Measurements from ENCODE around the gene CCDC69.
"Not testable (repeated sequence)": the region's sequence is repeated elsewhere in the genome, so short reads cannot be mapped to it uniquely, and the experiment has no call there.

CCDC69 gene

DNA sequence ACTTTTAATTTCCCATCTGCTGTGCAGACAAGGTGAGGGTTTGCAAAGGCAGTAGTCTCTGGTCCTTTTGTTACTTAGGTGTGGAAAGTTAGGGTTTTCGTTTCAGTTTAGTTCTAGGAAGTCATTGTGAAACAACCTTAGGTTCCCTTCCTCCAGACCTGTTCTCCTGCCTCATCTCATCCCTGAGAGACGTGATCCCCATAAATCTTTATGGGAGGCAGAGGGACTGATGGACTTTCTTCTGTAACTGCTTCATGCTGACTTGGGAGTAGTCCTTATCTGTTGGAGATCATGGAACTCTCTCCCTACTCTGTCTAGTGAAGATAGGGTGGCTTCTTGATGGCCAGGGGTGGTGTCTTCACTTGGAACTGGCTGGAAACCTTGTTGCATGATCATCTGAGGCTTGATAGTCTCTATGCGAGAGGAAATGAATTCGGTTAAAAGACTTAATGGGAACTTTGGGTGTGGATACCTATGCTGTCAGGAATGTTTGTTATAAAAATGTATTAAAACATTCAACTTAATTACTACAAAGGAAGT is 21.9 kb upstream of the CCDC69 start:
- no peak for DNase-seq (ENCODE audit: low spot score)

DNA sequence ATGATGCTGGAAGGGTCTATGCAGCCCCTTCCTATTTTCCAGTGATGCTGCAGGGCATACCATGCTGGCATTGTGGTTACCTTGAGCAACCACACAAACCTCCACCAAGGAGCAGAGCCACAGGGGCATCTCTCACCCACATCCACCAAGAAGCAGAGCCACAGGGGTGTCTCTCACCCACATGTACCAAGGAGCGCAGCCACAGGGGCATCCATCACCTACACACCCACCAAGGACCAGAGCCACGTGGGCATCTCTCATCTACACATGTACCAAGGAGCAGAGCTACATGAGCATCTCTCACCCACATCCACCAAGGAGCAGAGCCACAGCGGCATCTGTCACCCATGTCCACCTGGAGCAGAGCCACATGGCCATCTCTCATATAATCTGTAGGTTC is 20.3 kb upstream of the CCDC69 start:
- DNase-seq (ENCODE audit: low spot score) = no peak

DNA sequence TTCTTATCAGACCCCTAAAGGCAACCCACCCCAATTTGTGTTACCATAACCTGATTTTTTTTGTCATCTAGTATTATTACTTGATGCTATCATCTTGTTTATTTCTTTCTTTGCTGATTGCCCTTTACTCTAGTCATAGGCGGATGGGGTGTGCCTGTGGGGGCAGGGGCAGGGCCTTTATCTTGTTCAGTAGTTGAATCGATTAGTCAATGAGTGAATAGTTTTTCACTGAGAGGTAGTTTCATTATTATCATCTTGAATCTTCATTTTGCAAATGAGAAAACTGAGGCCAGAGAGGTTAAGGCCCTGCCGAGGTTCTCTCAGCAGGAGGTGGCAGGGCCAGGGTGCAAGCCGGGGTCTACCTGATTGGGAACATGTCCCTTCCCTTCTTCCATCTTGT is 19.7 kb upstream of the CCDC69 start:
- DNase-seq (ENCODE audit: low spot score) = no peak

DNA sequence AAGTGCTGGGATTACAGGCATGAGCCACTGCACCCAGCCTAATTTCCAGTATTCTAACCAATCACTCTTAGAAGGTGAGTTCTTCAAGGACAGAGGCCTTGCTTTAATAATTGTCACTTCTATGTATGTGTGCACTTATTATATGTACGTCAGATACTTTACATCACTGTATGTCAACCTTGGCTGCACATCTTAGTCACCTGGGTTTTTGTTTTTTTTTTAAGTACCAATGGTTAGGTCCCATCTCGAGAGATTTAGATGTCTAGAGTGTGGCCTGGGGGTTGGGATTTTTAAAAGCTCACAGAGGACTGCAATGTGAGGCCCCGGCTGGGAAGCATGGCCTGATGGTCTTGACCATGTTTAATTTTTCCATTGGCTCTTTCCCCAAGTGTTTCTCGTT is 19.2 kb upstream of the CCDC69 start:
- DNase-seq (ENCODE audit: low spot score) = no peak

DNA sequence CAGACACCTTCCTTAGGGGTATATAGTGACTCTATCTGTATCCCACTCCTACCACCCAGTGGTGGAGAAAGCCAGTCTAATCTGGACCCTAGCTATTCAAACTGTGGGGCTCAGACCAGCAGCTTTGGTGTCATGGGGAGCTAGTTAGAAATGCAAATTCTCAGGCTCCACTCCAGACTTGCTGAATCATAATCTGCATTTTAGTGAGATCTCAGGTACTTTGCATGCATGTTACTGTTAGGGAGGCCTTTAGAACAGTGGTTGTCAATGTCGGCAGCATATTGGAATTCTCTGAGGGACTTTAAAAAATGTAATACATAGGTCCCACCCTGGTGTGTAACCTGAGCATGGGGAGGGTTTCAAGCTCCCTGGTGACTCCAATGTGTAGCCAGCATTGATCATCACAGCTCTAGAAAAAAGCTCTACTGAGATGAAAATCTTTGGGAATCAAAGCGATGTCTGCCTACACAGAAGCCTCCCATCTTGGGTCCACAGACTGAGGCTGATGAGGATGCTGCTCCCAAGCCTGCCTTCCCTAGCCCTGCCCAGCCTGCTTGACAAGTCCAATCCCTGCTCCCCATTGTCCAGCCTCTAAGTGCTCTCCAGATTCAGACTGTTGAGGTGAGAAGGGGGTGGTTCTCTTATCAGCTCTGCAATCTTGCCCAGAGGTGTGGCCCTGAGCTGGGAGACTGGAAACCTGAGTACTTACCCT is 17.2 kb upstream of the CCDC69 start:
- DNase-seq (ENCODE audit: low spot score) = no peak

DNA sequence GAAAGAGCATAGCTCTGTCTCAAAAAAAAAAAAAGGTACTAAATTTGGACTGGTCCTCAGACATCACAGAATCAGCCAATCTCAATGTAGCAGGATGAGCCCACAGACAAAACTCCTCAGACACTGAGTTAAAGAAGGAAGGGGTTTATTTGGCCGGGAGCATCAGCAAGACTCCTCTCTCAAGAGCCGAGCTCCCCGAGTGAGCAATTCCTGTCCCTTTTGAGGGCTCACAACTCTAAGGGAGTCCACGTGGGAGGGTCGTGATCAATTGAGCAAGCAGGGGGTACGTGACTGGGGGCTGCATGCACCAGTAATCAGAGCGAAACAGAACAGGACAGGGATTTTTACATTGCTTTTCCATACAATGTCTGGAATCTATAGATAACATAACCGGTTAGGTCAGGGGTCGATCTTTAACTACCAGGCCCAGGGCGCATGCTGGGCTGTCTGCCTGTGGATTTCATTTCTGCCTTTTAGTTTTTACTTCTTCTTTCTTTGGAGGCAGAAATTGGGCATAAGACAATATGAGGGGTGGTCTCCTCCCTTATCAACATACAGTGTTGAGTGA is 16.5 kb upstream of the CCDC69 start:
- not testable (repeated sequence) for DNase-seq (ENCODE audit: low spot score)

DNA sequence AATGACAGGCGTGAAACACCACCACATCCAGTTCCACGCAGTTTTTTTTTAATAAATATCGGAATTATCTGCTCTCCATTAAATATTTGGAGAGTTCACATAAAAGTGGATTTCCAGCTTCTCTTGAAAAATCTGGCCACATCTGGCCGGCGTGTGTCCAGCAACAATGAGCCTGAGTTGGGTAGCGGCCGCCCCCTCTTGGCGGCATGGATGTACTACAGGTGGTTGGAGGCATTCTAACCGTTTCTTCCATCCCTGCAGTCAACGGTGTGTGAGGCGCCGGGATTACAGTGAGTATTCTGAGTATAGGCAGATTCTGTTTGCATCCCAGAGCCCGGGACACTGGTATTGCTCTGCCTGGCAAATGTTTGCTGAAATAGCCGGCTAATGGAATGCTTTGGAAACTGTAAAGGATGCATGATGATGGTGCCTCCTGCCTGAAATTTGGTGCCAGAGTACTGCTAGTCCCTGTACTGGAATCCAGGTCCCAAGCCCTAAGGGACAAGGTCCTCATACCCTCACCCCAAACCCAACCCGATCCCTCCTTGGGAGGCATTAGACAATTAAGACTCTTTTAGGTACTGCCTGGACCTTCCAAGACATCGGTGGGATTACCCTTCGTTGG is 15.5 kb upstream of the CCDC69 start:
- peak; percentile 58 for DNase-seq (ENCODE audit: low spot score)

DNA sequence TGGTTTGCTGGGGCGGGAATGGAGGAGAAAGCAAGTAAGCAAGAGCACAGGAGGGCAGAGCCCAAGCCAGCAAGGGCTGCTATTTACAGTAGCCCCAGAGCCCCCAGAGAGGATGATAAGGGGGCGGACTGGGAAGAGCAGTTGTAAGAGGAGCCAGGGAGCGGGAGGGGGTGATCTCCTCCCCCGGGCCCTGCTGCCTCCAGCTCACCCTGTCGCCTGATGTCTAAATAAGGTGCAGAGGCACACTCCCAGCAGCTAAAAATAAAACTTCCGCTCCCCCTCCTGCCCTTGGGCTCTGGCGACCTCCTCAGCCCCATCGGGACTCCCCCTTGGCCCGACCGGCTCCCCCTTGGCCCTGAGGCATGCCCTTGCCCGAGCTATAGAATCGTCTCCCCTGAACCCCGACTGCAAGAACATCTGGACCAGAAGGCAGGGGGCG is 14.4 kb upstream of the CCDC69 start:
- no peak for DNase-seq (ENCODE audit: low spot score)

DNA sequence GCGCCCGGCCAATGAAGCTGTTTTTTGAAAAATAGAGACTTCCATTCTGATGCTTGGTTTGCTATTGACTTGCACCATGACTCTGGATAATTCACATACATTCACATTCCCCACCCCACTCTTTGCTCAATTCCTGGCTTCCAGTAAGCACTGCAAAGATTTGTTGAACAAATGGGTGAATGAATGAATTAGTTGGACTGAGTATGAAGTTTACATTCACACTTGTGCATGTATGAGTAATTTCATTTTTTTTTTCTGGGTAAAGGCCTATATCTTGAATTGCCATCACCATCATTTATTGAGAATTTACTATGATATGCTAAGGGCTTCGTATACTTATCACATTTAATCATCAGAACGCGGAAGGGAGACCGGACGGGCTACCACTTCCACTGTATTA is 13.8 kb upstream of the CCDC69 start:
- no peak for DNase-seq (ENCODE audit: low spot score)

DNA sequence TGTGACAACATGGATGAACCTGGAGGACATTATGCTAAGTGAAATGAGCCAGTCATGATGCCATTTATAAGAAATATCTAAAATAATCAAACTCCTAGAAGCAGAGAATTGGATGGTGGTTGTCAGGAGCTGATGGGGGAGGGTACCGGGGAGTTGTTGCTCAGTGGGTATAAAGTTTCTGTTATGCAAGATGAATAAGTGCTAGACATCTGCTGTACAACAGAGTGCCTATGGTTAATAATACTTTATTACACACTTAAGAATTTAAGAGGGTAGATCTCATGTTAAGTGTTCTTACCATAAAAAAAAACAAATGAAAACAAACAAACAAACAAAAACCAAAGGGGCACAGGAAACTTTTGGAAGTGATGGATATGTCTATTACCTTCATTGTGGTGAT is 13.0 kb upstream of the CCDC69 start:
- DNase-seq (ENCODE audit: low spot score) = no peak

DNA sequence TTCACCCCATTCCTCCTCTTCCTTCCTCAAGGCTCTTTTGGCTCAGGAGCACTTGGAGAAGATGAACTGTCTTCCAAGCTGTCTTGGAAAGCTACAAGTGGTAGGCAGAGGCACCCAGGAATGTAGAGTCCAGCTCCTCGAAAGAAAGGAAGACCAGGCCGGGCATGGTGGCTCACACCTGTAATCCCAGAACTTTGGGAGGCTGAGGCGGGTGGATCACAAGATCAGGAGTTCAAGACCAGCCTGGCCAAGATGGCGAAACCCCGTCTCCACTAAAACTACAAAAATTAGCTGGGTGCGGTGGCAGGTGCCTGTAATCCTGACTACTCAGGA is 11.3 kb upstream of the CCDC69 start:
- not testable (repeated sequence) for DNase-seq (ENCODE audit: low spot score)

DNA sequence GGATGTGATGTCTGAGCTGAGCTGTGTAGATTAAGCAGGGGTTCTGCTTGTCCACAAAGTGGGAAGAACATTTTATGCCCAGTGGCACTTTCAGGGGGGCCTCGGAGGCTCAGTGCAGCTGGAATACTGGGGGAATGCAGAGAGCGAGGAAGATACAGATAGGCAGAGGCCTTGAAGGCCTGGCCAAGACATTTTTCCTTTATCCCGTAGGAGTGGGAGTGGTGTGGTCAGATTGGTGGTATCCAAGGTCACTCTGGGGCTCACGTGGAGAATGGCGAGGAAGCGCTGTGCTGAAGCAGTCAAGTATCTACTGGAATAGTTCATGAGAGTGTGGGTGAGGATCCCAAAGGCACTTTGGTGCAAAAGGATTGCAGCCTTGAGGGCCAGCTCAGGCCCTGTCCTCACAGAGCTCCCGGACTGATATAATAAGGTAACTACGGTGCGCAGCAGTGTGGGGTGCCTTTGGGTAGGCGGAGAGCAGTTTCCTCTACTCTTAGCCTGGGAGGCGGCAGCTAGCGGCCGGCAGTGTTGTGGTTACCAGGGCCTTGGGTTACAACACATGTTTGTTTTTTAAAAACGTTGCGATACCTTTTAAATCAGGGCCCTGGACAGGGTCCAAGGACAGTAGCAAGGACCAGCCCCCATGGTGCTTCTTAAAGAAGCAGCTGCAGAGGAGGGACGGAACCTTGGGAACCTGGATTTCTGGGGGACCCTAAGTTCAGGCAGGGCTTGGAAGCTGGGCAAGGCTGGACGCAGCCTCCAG is 10.8 kb upstream of the CCDC69 start:
- DNase-seq (ENCODE audit: low spot score) = peak; percentile 41

DNA sequence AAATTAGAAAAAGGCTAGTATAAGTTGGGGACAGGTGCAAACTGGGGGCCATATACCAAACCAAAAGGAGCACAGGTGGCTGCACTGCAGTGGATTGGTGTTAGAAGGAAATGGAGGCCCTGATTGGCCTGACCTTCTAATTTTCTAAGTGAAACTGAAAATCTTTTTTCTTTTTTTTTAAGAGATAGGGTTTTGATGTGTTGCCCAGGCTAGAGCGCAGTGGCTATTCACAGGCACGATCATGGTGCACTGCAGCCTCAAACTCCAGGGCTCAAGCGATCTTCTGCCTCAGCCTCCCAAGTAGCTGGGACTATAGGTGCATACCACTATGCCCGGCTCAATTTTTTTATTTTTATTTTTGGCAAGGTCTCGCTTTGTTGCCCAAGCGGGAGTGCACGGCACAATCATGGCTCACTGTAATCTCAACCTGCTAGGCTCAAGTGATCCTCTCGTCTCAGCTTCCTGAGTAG is 9.8 kb upstream of the CCDC69 start:
- no peak for DNase-seq (ENCODE audit: low spot score)

DNA sequence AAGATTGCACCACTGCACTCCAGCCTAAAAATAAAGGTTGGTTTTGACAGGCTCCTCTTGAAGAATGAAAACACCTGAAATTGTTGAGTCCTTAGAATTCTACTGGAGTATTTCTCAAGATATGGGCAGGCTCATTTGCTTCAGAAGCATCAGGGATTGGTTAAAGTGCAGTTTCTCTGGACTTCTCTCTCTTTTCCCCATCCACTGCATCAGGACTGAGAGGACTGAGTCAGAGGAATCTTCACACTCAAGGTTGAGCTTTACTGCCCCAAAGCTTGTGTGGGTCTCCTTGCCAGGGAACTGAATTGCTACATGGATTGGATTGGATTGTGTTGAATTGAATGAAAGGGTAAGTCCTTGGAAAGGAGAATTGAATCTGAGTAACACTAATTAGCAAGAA is 7.5 kb upstream of the CCDC69 start:
- no peak for DNase-seq (ENCODE audit: low spot score)

DNA sequence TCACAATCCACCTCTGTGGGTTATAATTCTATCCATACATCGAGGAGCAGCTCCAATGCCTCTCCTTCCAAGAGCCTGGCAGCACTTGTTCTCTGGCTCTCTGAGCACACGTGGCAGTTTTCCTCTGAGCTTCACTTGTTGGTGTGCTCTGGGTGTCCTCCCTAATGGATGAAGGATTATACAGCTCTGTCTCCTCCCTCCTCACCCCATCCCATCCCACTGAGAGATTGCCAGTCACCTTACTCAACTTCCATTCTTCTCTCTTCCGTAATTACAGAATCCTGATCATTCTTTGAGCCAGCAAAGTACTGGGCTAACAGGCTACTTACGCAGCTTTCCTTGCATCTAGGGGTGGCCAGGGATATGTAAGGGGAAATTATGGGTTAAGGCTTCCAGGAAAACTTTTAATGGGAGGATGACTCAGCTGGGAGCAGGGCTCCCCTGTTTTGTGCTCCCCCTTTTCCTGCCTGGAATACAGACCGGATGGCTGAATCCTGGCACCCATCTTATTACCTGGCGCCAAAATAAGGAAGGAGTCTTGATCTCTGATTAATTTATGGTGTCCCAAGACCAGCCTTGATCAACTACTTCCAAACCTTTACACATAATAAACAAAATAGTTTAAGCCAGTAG is 6.3 kb upstream of the CCDC69 start:
- no peak for DNase-seq (ENCODE audit: low spot score)

DNA sequence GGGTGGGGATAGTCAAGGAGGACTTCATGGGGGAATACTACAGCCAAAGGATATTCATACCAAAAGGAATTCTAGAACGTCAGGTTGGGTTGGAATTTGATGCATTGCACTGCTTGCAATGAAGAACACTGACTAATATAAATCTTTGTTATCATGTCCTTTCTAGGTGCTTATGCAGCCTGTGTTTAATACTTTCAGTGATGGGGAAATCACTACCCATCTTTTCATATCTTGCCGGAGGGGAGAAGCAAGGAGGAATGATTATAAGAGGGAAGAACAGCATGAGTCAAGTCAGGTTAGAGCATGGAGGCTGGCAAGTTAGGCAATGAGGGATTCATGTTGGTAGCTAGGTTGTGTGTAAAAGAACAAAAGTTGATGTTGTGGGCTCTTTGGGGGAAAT is 5.1 kb upstream of the CCDC69 start:
- DNase-seq (ENCODE audit: low spot score) = no peak

DNA sequence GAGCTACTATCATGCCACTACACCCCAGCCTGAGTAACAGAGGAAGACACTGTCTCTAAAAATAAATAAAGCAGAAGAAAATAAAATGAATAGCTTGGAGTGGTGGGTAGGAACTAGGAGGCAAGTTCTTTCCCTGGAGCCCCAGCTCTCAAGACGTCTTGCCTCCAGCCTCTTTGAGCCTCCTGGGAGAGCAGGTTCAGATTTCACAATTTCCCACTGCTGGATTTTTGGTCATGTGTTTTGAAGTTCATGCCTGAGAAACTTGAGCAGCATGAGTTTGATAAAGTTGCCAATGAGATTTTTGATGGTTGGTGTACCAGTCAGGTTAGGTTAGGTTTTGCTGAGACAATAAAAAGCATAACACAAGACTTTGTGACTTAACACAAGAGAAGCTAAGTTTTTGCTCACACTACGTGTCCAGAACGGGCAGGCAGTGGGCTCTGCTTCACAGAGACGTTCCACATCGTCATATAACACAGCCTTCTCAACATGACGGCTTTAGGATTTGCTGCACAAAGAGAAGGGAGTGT is 4.1 kb upstream of the CCDC69 start:
- no peak for DNase-seq (ENCODE audit: low spot score)

DNA sequence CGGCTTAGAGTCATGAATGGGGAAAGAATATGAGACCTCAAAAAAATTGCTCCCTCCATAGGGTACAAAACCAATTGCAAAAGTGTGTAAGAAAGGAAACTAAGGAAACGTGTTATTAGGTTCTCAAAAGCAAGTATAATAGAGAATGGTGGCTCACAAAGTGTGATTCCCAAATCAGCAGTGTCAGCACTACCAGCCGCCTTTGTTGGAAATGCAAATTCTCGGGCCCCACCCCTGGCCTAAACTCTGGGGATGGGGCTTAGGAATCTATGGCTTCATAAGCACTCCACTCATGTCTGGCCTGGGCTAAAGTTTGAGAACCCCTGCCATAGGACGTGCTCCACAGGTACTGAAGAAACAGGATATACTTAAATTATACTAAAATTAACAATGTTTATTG is 1.6 kb upstream of the CCDC69 start:
- DNase-seq (ENCODE audit: low spot score) = no peak

DNA sequence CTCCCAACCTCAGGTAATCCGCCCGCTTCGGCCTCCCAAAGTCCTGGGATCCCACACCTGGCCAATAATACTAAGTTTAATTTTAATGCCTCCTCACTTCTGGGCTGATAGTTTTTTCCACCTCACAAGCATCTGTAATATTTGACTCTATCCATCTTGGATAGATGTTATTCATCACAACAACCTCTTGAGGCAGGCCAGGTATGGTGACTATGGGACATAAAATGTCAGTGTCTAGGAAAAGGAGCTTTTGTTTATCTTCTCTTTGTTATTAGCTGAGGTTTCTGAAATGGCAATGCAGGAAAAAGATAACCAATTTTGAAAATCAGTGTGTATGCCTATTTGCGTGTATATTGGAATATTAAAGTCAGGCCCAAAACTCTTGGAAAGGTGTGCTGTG is 1.2 kb upstream of the CCDC69 start:
- DNase-seq (ENCODE audit: low spot score) = no peak

DNA sequence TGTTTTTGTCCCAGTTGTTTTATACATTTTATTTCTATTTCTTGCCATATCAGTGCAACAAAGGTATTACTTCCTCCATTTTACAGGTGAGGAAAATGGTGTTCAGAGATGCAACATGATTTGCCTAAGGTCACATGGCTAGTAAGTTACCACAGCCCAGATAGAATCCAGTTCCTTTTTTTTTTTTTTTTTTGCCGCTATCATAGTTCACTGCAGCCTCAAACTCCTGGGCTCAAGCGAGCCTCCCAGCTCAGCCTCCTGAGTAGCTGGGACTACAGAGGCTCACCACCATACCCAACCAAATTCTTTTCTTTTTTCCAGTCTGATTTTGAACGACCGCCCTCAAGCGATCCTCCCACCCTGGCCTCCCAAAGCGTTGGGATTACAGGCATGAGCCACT is 480 bp upstream of the CCDC69 start:
- peak; percentile 27 for DNase-seq (ENCODE audit: low spot score)

DNA sequence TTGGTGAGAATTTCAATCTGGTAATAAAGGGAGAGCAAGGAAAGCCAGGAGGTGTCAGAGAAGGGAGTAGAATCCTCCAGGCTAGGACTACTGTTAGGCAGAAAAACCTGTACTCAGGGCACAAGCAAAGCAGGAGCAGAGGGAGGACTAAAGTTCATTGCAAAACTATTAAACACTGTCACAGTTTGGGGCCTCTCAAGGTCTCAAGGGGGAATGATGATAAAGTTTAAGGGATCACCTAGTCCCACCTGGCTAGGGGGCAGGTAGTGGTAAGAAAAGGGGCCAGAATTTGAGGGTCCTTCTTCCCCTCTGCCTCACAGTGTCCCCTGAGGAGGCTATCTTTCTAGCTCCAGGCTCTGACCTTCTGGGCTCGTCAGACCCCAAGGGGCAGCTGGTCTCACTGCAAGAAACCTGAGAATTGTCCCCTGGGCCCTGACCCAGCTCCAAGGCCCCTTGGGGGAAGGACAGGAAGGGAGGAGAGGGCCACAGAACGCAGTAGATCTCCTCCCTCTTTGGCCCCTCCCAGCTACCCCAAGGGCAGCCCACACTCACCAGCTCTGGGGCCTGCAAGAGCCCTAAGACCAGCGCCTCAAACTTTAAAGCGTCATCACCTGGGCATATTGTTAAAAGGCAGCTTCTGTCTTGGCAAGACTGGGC is 974 bp downstream of the CCDC69 start:
- DNase-seq (ENCODE audit: low spot score) = peak; percentile 72

All from CD4-positive, alpha-beta T cell treated with Interleukin-6 at 100 ng/mL for 8 hours (primary cell).